ENCODE data around the gene CT55.

- TF ChIP-seq ZNF423 (tag by site-specific recombination; IDR thresholded peaks at IDR 0.05) = no peak
- TF ChIP-seq PBX3 (CRISPR knock-in tag; IDR thresholded peaks at IDR 0.05) = no peak
- no peak for TF ChIP-seq ZNF112 (tag by site-specific recombination; IDR thresholded peaks at IDR 0.05)
- no peak for TF ChIP-seq ZNF707 (tag by site-specific recombination; IDR thresholded peaks at IDR 0.05)
- no peak for TF ChIP-seq ZNF449 (tag by site-specific recombination; IDR thresholded peaks at IDR 0.05)
- no peak for TF ChIP-seq CTCF (tag by site-specific recombination; IDR thresholded peaks at IDR 0.05)
- no peak for TF ChIP-seq ZFP3 (tag by site-specific recombination; IDR thresholded peaks at IDR 0.05; ENCODE audit: low read depth)
- no peak for TF ChIP-seq FEZF1 (tag by site-specific recombination; IDR thresholded peaks at IDR 0.05)
- no peak for TF ChIP-seq EGR2 (tag by site-specific recombination; IDR thresholded peaks at IDR 0.05; ENCODE audit: low read depth)
These were observed 61.6 kb downstream of the CT55 start for GRCh38 chrX:135109554-135109953.

Data from HEK293 (cell line).